ENCODE measurements around the gene ENOX1. TPM values are rescaled to one million over a fixed set of nuclear protein-coding genes. Genes with fewer than 3 reads are reported as not detected.

Gene ENOX1
- polyA plus RNA-seq, 3 donors = 0.04 TPM; not detected in 2

DNA sequence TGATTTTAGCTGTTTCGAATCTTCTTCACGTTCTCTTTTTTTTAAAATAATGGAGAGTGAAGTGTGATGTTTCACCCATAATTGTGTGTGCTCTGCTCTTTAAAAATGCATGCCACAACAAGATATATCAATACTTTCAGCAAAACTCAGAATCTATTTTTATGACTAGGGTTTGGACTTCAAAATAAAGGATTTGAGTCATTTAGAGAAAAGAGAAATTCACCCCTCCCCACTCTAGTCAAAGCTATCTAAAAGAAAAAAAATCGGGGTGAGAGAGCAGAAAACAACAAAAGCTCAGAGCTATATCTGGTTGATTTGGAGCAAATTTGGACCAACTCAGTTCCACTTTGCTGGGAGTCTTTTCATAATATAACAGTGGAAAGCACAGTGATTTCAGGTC lies 518.9 kb downstream of the ENOX1 start:
- H3K4me2 ChIP-seq (replicated peaks; ENCODE audit: extremely low read depth, low read length, poor library complexity, severe bottlenecking) = no peak overlapping the region
- H2AFZ ChIP-seq (ENCODE audit: insufficient read depth, low read depth, low read length, poor library complexity, severe bottlenecking) = no peak overlapping the region
- no peaks in the 10 kb centered on the region for H4K20me1 ChIP-seq (ENCODE audit: insufficient read depth, low read length)
- intact Hi-C loops (cut with micrococcal nuclease) = no loop called here
- H3K9ac ChIP-seq (ENCODE audit: insufficient read depth, low read length, poor library complexity, severe bottlenecking) = no peak overlapping the region
- Mint-ChIP-seq H3K27ac (no peak overlapping the region), H3K27me3 (ENCODE audit: low read depth in 3 of 3) (peaks cover 0 to 3% (median 0%) of the 10 kb centered on the region in 3 donors), H3K4me1 (no peaks in the 10 kb centered on the region), H3K9me3 (no peaks in the 10 kb centered on the region), H3K4me3 (no peak overlapping the region), H3K36me3 (no peaks in the 10 kb centered on the region)
- H3K36me3 ChIP-seq (replicated peaks in 1 of 2; ENCODE audit: control insufficient read depth in 1 of 2, insufficient read depth in 2 of 2, low read length in 2 of 2) = no peaks in the 10 kb centered on the region
- no peaks in the 10 kb centered on the region for H3K4me1 ChIP-seq (ENCODE audit: control insufficient read depth in 1 of 2, insufficient read depth in 2 of 2, low read length in 2 of 2)
- DNase-seq = no peak
- TF ChIP-seq, protein P1, sequence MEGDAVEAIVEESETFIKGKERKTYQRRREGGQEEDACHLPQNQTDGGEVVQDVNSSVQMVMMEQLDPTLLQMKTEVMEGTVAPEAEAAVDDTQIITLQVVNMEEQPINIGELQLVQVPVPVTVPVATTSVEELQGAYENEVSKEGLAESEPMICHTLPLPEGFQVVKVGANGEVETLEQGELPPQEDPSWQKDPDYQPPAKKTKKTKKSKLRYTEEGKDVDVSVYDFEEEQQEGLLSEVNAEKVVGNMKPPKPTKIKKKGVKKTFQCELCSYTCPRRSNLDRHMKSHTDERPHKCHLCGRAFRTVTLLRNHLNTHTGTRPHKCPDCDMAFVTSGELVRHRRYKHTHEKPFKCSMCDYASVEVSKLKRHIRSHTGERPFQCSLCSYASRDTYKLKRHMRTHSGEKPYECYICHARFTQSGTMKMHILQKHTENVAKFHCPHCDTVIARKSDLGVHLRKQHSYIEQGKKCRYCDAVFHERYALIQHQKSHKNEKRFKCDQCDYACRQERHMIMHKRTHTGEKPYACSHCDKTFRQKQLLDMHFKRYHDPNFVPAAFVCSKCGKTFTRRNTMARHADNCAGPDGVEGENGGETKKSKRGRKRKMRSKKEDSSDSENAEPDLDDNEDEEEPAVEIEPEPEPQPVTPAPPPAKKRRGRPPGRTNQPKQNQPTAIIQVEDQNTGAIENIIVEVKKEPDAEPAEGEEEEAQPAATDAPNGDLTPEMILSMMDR (IDR thresholded peaks at IDR 0.05) = no peak
- no CpG with 5 or more reads among the region's 3 CpGs for WGBS (ENCODE audit: insufficient coverage)
- H3K9me3 ChIP-seq (replicated peaks in 1 of 2; ENCODE audit: control insufficient read depth in 1 of 2, insufficient read depth in 1 of 2, low read length in 2 of 2) = no peaks in the 10 kb centered on the region
- H3K27me3 ChIP-seq (ENCODE audit: control insufficient read depth in 2 of 2, insufficient read depth in 2 of 2, low read length in 2 of 2) = no peaks in the 10 kb centered on the region
- no peak overlapping the region for H3K27ac ChIP-seq (ENCODE audit: low read depth in 1 of 2, low read length in 2 of 2)
- no peaks in the 10 kb centered on the region for H3K79me2 ChIP-seq (ENCODE audit: insufficient read depth, low read length)
- H3K4me3 ChIP-seq (replicated peaks in 1 of 3; ENCODE audit: low read depth in 2 of 3, low read length in 3 of 3) = no peak overlapping the region

DNA sequence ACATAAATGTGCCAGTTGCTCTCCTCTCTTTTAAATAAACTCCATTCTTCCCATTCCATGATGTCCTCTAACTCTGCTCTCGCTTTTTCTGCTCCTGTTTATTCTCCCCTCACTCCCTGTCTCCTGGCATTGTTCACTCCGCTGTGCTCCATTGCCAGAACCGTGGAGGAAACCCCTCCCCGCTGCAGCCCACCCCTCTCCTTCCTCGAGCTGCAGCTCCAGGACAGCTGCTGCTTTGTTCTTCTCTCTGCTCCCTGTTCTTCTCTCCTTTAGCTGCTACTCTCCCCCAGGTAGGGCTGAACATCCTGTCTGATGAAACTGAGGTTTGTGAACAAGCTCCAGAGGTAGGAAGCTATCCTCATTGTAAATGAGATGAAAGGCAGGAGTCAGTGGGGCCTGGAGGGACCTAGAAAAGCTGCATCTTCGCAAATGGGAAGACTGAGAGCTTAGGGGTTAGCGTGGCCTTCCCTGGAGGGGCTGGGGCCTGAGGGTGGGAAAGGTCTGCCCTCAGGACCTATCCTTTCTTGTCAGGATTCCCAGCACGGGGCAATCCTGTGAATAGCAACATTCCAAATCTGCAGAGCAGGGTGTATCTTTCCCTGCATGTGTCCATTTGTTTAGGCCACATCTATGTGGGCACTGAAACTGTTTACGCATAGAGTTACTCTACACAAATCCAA lies 519.7 kb downstream of the ENOX1 start:
- H3K4me3 ChIP-seq (replicated peaks in 1 of 3; ENCODE audit: low read depth in 2 of 3, low read length in 3 of 3) = no peak overlapping the region
- no peaks in the 10 kb centered on the region for H3K9me3 Mint-ChIP-seq
- no peak for DNase-seq
- WGBS (ENCODE audit: insufficient coverage) = 84% methylated on average over 5 of the region's 9 CpGs
- no peaks in the 10 kb centered on the region for H3K9me3 ChIP-seq (replicated peaks in 1 of 2; ENCODE audit: control insufficient read depth in 1 of 2, insufficient read depth in 1 of 2, low read length in 2 of 2)
- no peak overlapping the region for H3K27ac Mint-ChIP-seq
- H3K4me1 ChIP-seq (ENCODE audit: control insufficient read depth in 1 of 2, insufficient read depth in 2 of 2, low read length in 2 of 2) = no peaks in the 10 kb centered on the region
- no peaks in the 10 kb centered on the region for H3K27me3 ChIP-seq (ENCODE audit: control insufficient read depth in 2 of 2, insufficient read depth in 2 of 2, low read length in 2 of 2)
- no peak overlapping the region for H3K4me3 Mint-ChIP-seq
- H3K36me3 ChIP-seq (replicated peaks in 1 of 2; ENCODE audit: control insufficient read depth in 1 of 2, insufficient read depth in 2 of 2, low read length in 2 of 2) = no peaks in the 10 kb centered on the region
- H3K9ac ChIP-seq (ENCODE audit: insufficient read depth, low read length, poor library complexity, severe bottlenecking) = no peak overlapping the region
- intact Hi-C loops (cut with micrococcal nuclease) = no loop called here
- H3K4me1 Mint-ChIP-seq = no peaks in the 10 kb centered on the region
- no peaks in the 10 kb centered on the region for H4K20me1 ChIP-seq (ENCODE audit: insufficient read depth, low read length)
- H3K27ac ChIP-seq (ENCODE audit: low read depth in 1 of 2, low read length in 2 of 2) = no peak overlapping the region
- no peak overlapping the region for H3K4me2 ChIP-seq (replicated peaks; ENCODE audit: extremely low read depth, low read length, poor library complexity, severe bottlenecking)
- peaks cover 0 to 3% (median 0%) of the 10 kb centered on the region in 3 donors for H3K27me3 Mint-ChIP-seq (ENCODE audit: low read depth in 3 of 3)
- no peaks in the 10 kb centered on the region for H3K36me3 Mint-ChIP-seq
- H2AFZ ChIP-seq (ENCODE audit: insufficient read depth, low read depth, low read length, poor library complexity, severe bottlenecking) = no peak overlapping the region
- TF ChIP-seq, protein P1 (IDR thresholded peaks at IDR 0.05) = no peak
- no peaks in the 10 kb centered on the region for H3K79me2 ChIP-seq (ENCODE audit: insufficient read depth, low read length)
